AG10803 (cell line): Measurements from ENCODE around the gene PLA2G4B.

Experiments
- DNase-seq: peaks from one replicate; pipeline ENCODE4 v3.0.0; 2010; ENCODE audit warnings: low read depth
- H3K4me3 ChIP-seq: 2 replicates; pipeline ENCODE4 v1.5.1; 2011; ENCODE audit warnings: mild to moderate bottlenecking, low read length, control low read depth
- CTCF ChIP-seq: conservative IDR thresholded peaks from 2 replicates; pipeline ENCODE4 v1.5.1; 2011; ENCODE audit warnings: mild to moderate bottlenecking, low read length, control low read depth, inconsistent platforms

The PLA2G4B gene

GRCh38 chr15:41834096-41834495 is 4.6 kb upstream of the PLA2G4B start:
- no peak for TF ChIP-seq CTCF
- no peak for DNase-seq
- H3K4me3 ChIP-seq: no peak overlapping the region

GRCh38 chr15:41836073-41836472 is 2.6 kb upstream of the PLA2G4B start:
- TF ChIP-seq CTCF: no peak
- DNase-seq: no peak
- no peak overlapping the region for H3K4me3 ChIP-seq

- H3K4me3 ChIP-seq: no peak overlapping the region
- no peak for TF ChIP-seq CTCF
- DNase-seq: no peak
These were observed 1.8 kb upstream of the PLA2G4B start for GRCh38 chr15:41836713-41837454.

GRCh38 chr15:41839781-41840491 is 1.3 kb downstream of the PLA2G4B start:
- H3K4me3 ChIP-seq: no peak overlapping the region
- no peak for DNase-seq
- TF ChIP-seq CTCF: no peak

DNA sequence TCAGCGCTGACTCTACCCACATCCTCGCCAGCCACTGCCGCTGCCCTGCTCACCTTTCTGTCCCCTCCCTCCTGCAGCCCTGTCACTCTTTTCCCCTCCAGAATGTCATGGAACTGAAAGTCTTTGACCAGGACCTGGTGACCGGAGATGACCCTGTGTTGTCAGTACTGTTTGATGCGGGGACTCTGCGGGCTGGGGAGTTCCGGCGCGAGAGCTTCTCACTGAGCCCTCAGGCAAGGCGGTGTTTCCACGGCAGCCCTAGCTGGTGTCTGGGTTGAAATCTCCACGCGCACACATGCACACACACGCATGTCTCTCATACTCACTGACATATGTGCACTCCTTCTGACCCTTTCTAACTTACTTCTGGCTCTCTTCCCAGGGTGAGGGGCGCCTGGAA is 2.0 kb downstream of the PLA2G4B start:
- no peak for DNase-seq

GRCh38 chr15:41841131-41841530 is 2.5 kb downstream of the PLA2G4B start:
- H3K4me3 ChIP-seq: no peak overlapping the region
- DNase-seq: no peak
- no peak for TF ChIP-seq CTCF

More for the DNA sequence above, 2.0 kb downstream of the PLA2G4B start:
- TF ChIP-seq CTCF: no peak
- no peak overlapping the region for H3K4me3 ChIP-seq

DNA sequence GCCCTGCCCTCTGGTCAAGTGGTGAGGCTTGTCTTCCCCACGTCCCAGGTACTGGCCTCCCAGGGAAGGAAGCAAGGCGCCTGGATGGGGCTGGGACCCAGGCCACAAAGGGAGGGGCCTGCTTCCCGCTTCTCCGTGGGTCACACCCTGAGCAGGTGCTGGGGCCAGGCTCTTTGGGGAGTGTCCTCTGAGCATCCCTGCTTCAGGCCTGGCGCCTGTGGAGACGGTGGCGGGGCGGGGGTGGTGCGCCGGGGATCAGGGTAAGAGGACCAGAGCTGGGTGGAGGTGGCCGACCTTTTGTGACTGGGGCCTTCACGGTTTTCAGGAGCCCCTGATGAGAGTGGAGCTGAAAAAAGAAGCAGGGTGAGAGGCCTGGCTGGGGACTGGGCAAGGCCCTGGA is 3.6 kb downstream of the PLA2G4B start:
- no peak for DNase-seq
- no peak for TF ChIP-seq CTCF

More for the DNA sequence above, 3.6 kb downstream of the PLA2G4B start:
- H3K4me3 ChIP-seq: no peak overlapping the region
